ENCODE measurements around the gene CDAN1. TPM values are rescaled to one million over a fixed set of nuclear protein-coding genes. Genes with fewer than 3 reads are reported as not detected.

The CDAN1 gene
- total RNA-seq, 1 experiment from 2014 or later = 16.4 TPM

GRCh38 chr15:42695527-42696071 is 41.3 kb downstream of the CDAN1 start:
- no peaks in the 10 kb centered on the region for H3K4me1 Mint-ChIP-seq
- ATAC-seq (no peak), DNase-seq (ENCODE audit: low spot score) (no peak)
- H3K36me3 Mint-ChIP-seq = no peaks in the 10 kb centered on the region; the same call in 1 of the 2 replicates
- no peak for TF ChIP-seq RORB (CRISPR knock-in tag; IDR thresholded peaks at IDR 0.05)
- no peak for TF ChIP-seq MXD4 (CRISPR knock-in tag; IDR thresholded peaks at IDR 0.05; ENCODE audit: borderline replicate concordance)
- TF ChIP-seq CREM (CRISPR knock-in tag; IDR thresholded peaks at IDR 0.05) = no peak
- TF ChIP-seq HMGA2 (CRISPR knock-in tag; IDR thresholded peaks at IDR 0.05) = no peak
- TF ChIP-seq E2F4 (CRISPR knock-in tag; IDR thresholded peaks at IDR 0.05; ENCODE audit: borderline replicate concordance, low read depth) = no peak
- TF ChIP-seq NFE2L1 (CRISPR knock-in tag; IDR thresholded peaks at IDR 0.05) = no peak
- TF ChIP-seq, protein P1, sequence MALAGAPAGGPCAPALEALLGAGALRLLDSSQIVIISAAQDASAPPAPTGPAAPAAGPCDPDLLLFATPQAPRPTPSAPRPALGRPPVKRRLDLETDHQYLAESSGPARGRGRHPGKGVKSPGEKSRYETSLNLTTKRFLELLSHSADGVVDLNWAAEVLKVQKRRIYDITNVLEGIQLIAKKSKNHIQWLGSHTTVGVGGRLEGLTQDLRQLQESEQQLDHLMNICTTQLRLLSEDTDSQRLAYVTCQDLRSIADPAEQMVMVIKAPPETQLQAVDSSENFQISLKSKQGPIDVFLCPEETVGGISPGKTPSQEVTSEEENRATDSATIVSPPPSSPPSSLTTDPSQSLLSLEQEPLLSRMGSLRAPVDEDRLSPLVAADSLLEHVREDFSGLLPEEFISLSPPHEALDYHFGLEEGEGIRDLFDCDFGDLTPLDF (CRISPR knock-in tag; IDR thresholded peaks at IDR 0.05) = no peak
- TF ChIP-seq GABPB1 (CRISPR knock-in tag; IDR thresholded peaks at IDR 0.05) = no peak
- TF ChIP-seq, protein P2, sequence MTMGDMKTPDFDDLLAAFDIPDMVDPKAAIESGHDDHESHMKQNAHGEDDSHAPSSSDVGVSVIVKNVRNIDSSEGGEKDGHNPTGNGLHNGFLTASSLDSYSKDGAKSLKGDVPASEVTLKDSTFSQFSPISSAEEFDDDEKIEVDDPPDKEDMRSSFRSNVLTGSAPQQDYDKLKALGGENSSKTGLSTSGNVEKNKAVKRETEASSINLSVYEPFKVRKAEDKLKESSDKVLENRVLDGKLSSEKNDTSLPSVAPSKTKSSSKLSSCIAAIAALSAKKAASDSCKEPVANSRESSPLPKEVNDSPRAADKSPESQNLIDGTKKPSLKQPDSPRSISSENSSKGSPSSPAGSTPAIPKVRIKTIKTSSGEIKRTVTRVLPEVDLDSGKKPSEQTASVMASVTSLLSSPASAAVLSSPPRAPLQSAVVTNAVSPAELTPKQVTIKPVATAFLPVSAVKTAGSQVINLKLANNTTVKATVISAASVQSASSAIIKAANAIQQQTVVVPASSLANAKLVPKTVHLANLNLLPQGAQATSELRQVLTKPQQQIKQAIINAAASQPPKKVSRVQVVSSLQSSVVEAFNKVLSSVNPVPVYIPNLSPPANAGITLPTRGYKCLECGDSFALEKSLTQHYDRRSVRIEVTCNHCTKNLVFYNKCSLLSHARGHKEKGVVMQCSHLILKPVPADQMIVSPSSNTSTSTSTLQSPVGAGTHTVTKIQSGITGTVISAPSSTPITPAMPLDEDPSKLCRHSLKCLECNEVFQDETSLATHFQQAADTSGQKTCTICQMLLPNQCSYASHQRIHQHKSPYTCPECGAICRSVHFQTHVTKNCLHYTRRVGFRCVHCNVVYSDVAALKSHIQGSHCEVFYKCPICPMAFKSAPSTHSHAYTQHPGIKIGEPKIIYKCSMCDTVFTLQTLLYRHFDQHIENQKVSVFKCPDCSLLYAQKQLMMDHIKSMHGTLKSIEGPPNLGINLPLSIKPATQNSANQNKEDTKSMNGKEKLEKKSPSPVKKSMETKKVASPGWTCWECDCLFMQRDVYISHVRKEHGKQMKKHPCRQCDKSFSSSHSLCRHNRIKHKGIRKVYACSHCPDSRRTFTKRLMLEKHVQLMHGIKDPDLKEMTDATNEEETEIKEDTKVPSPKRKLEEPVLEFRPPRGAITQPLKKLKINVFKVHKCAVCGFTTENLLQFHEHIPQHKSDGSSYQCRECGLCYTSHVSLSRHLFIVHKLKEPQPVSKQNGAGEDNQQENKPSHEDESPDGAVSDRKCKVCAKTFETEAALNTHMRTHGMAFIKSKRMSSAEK (CRISPR knock-in tag; IDR thresholded peaks at IDR 0.05; ENCODE audit: borderline replicate concordance) = no peak
- TF ChIP-seq, protein P3, sequence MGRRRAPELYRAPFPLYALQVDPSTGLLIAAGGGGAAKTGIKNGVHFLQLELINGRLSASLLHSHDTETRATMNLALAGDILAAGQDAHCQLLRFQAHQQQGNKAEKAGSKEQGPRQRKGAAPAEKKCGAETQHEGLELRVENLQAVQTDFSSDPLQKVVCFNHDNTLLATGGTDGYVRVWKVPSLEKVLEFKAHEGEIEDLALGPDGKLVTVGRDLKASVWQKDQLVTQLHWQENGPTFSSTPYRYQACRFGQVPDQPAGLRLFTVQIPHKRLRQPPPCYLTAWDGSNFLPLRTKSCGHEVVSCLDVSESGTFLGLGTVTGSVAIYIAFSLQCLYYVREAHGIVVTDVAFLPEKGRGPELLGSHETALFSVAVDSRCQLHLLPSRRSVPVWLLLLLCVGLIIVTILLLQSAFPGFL (CRISPR knock-in tag; IDR thresholded peaks at IDR 0.05; ENCODE audit: borderline replicate concordance) = no peak
- no peak for TF ChIP-seq SMAD3 (CRISPR knock-in tag; IDR thresholded peaks at IDR 0.05; ENCODE audit: borderline replicate concordance)
- TF ChIP-seq, protein P4, sequence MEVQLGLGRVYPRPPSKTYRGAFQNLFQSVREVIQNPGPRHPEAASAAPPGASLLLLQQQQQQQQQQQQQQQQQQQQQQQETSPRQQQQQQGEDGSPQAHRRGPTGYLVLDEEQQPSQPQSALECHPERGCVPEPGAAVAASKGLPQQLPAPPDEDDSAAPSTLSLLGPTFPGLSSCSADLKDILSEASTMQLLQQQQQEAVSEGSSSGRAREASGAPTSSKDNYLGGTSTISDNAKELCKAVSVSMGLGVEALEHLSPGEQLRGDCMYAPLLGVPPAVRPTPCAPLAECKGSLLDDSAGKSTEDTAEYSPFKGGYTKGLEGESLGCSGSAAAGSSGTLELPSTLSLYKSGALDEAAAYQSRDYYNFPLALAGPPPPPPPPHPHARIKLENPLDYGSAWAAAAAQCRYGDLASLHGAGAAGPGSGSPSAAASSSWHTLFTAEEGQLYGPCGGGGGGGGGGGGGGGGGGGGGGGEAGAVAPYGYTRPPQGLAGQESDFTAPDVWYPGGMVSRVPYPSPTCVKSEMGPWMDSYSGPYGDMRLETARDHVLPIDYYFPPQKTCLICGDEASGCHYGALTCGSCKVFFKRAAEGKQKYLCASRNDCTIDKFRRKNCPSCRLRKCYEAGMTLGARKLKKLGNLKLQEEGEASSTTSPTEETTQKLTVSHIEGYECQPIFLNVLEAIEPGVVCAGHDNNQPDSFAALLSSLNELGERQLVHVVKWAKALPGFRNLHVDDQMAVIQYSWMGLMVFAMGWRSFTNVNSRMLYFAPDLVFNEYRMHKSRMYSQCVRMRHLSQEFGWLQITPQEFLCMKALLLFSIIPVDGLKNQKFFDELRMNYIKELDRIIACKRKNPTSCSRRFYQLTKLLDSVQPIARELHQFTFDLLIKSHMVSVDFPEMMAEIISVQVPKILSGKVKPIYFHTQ (CRISPR knock-in tag; IDR thresholded peaks at IDR 0.05) = no peak
- no peak for TF ChIP-seq SP1 (CRISPR knock-in tag; conservative IDR thresholded peaks at IDR 0.05)
- TF ChIP-seq ZNF138 (CRISPR knock-in tag; conservative IDR thresholded peaks at IDR 0.05) = no peak
- ChIA-PET CTCF (interaction anchor here (1.5 kb wide), 1 partner anchor 231 kb away, joined by 3 read pairs; no protein-coding TSS in a partner anchor), POLR2A (no interaction called here)
- H3K4me3 Mint-ChIP-seq = no peak overlapping the region
- H3K27ac Mint-ChIP-seq = no peak overlapping the region
- H3K9me3 Mint-ChIP-seq = peaks cover 6% of the 10 kb centered on the region
- no peaks in the 10 kb centered on the region for H3K27me3 Mint-ChIP-seq (ENCODE audit: low read depth)

- POLR2A ChIA-PET = no interaction called here
- Mint-ChIP-seq H3K27me3 (ENCODE audit: low read depth) (no peaks in the 10 kb centered on the region), H3K4me1 (no peaks in the 10 kb centered on the region), H3K27ac (no peak overlapping the region), H3K36me3 (no peaks in the 10 kb centered on the region; the same call in 1 of the 2 replicates), H3K4me3 (no peak overlapping the region), H3K9me3 (no peaks in the 10 kb centered on the region)
- DNase-seq (ENCODE audit: low spot score) (no peak), ATAC-seq (no peak)
- CTCF ChIA-PET = interaction anchor here (1.1 kb wide), 1 partner anchor 531 kb away, joined by 3 read pairs; no protein-coding TSS in a partner anchor
- TF ChIP-seq JAZF1 (CRISPR knock-in tag; IDR thresholded peaks at IDR 0.05) (no peak), ERG (CRISPR knock-in tag; IDR thresholded peaks at IDR 0.05) (no peak), IRF1 (CRISPR knock-in tag; IDR thresholded peaks at IDR 0.05) (no peak)
- TF ChIP-seq, protein P5, sequence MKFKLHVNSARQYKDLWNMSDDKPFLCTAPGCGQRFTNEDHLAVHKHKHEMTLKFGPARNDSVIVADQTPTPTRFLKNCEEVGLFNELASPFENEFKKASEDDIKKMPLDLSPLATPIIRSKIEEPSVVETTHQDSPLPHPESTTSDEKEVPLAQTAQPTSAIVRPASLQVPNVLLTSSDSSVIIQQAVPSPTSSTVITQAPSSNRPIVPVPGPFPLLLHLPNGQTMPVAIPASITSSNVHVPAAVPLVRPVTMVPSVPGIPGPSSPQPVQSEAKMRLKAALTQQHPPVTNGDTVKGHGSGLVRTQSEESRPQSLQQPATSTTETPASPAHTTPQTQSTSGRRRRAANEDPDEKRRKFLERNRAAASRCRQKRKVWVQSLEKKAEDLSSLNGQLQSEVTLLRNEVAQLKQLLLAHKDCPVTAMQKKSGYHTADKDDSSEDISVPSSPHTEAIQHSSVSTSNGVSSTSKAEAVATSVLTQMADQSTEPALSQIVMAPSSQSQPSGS (CRISPR knock-in tag; IDR thresholded peaks at IDR 0.05; ENCODE audit: borderline replicate concordance, low read depth) = no peak
These were observed 42.5 kb downstream of the CDAN1 start for GRCh38 chr15:42694398-42694797.
